ENCODE results near the gene ZNF433.

DNA sequence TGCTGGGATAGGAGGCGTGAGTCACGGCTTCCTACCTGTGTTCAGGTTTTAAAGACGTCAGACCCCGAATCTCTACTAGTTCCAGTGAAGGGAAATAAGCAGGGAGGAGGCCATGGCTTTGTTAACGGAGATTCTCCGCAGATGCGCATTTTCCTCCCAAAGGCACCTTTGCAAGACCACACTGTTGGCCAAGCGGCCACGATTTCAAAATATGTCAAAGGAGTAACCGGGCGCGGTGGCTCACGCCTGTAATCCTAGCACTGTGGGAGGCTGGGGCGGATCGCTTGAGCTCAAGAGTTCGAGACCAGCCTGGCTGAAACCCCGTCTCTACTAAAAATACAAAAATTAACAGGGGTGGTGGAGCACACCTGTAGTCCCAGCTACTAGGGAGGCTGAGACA is 48.7 kb downstream of the ZNF433 start:
- TF ChIP-seq, protein P1, sequence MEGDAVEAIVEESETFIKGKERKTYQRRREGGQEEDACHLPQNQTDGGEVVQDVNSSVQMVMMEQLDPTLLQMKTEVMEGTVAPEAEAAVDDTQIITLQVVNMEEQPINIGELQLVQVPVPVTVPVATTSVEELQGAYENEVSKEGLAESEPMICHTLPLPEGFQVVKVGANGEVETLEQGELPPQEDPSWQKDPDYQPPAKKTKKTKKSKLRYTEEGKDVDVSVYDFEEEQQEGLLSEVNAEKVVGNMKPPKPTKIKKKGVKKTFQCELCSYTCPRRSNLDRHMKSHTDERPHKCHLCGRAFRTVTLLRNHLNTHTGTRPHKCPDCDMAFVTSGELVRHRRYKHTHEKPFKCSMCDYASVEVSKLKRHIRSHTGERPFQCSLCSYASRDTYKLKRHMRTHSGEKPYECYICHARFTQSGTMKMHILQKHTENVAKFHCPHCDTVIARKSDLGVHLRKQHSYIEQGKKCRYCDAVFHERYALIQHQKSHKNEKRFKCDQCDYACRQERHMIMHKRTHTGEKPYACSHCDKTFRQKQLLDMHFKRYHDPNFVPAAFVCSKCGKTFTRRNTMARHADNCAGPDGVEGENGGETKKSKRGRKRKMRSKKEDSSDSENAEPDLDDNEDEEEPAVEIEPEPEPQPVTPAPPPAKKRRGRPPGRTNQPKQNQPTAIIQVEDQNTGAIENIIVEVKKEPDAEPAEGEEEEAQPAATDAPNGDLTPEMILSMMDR (IDR thresholded peaks at IDR 0.05), result no peak
- TF ChIP-seq MEF2A (IDR thresholded peaks at IDR 0.05; ENCODE audit: borderline replicate concordance, low read depth), result no peak
- TF ChIP-seq, protein P2, sequence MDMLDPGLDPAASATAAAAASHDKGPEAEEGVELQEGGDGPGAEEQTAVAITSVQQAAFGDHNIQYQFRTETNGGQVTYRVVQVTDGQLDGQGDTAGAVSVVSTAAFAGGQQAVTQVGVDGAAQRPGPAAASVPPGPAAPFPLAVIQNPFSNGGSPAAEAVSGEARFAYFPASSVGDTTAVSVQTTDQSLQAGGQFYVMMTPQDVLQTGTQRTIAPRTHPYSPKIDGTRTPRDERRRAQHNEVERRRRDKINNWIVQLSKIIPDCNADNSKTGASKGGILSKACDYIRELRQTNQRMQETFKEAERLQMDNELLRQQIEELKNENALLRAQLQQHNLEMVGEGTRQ (IDR thresholded peaks at IDR 0.05; ENCODE audit: borderline replicate concordance, low read depth, low read length), result no peak
- TF ChIP-seq RFX5 (IDR thresholded peaks at IDR 0.05; ENCODE audit: low read length), result no peak
- no peak for TF ChIP-seq GATA2 (CRISPR knock-in tag; IDR thresholded peaks at IDR 0.05)
- TF ChIP-seq, protein P3, sequence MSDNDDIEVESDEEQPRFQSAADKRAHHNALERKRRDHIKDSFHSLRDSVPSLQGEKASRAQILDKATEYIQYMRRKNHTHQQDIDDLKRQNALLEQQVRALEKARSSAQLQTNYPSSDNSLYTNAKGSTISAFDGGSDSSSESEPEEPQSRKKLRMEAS (IDR thresholded peaks at IDR 0.05; ENCODE audit: low read depth), result no peak
- TF ChIP-seq GABPA (IDR thresholded peaks at IDR 0.05; ENCODE audit: low read depth), result no peak
- no peak for TF ChIP-seq TAF1 (IDR thresholded peaks at IDR 0.05; ENCODE audit: borderline replicate concordance, low read depth, low read length)

Measured in SK-N-SH (cell line).